ENCODE data around the gene TEKT4.

TEKT4 gene

DNA sequence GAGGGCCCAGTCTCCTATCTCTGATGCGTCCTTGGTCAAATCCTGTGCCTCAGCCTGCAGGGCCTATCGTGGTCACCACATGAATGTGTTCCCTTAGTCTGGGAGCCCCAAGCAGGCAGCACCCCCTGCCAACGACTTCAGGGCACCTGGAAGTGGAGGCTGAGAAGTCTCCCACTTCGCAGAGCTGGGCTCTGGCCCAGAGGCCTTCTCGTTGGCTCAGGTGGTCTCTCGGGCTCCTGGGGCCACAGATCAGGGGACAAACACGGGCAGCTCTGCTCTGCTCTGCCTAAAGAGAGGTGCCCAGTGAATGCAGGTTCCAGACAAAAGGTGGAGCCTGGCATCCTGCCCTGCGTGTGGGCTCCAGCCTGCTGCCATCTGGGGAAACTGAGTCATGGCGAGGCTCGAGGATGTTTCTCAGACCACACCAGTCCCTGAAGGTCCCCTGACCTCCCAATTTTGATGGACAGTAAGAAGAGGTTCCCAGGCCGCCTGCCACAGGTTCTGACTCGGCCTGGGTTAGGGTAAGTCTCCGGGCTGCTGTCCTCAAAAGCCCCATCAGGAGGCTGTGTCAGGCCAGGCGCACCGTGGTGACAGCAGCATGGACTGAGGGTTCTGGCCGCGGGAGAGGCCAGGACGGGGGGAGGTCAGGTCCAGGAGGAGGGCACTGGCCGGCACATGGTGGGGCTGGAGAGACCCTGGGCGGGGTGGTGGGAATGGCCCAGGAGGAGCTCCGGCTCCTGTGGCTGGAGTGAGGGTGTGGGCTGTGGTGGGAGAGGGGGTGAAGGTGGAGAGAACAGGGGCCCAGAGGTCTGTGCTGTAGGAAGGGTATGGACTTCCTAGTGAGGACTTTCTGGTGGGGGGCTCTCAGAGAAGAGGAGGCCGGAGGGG is 1.4 kb upstream of the TEKT4 start:
- H3K27me3 ChIP-seq (ENCODE audit: insufficient read depth, low read length), result no peaks in the 10 kb centered on the region
- WGBS (ENCODE audit: extremely low coverage, insufficient coverage, insufficient read length), result no CpG with 5 or more reads among the region's 22 CpGs
- H4K12ac ChIP-seq (ENCODE audit: low read depth, low read length), result no peak overlapping the region
- no peaks in the 10 kb centered on the region for H3K79me1 ChIP-seq (ENCODE audit: low read length)
- no peak overlapping the region for H2BK12ac ChIP-seq (ENCODE audit: low read length)
- no peak overlapping the region for H3K27ac ChIP-seq (ENCODE audit: low read depth, low read length)
- H4K8ac ChIP-seq (ENCODE audit: low read depth, low read length), result no peak overlapping the region
- H2AFZ ChIP-seq (ENCODE audit: insufficient read depth, low read length, poor library complexity), result no peak overlapping the region
- no peak overlapping the region for H2AK5ac ChIP-seq (ENCODE audit: low read length)
- no peak overlapping the region for H3K9ac ChIP-seq (ENCODE audit: low read length)
- H4K91ac ChIP-seq (ENCODE audit: low read depth, low read length), result no peak overlapping the region
- no peaks in the 10 kb centered on the region for H3K9me3 ChIP-seq (ENCODE audit: insufficient read depth, low read depth, low read length)
- no peak overlapping the region for H3K18ac ChIP-seq (ENCODE audit: low read length)
- H2BK5ac ChIP-seq (ENCODE audit: low read depth, low read length, poor library complexity), result no peak overlapping the region
- H3K36me3 ChIP-seq (ENCODE audit: control insufficient read depth in 1 of 2, insufficient read depth in 2 of 2, low read length in 2 of 2), result no peaks in the 10 kb centered on the region
- H3K14ac ChIP-seq (ENCODE audit: low read length), result no peak overlapping the region
- H3K4me3 ChIP-seq (ENCODE audit: low read depth, low read length), result no peak overlapping the region
- no peaks in the 10 kb centered on the region for H3K79me2 ChIP-seq (ENCODE audit: control insufficient read depth, insufficient read depth, low read length, poor library complexity)
- H3K4ac ChIP-seq (ENCODE audit: low read depth, low read length), result no peak overlapping the region
- no peak overlapping the region for H3K23ac ChIP-seq (ENCODE audit: low read length)
- no peak overlapping the region for H2BK120ac ChIP-seq (ENCODE audit: insufficient read depth, low read length, poor library complexity)
- no peaks in the 10 kb centered on the region for H3K4me1 ChIP-seq (ENCODE audit: control insufficient read depth in 1 of 2, insufficient read depth in 2 of 2, low read length in 2 of 2)
- no peak for DNase-seq
- H3K4me2 ChIP-seq (ENCODE audit: low read length), result no peak overlapping the region

DNA sequence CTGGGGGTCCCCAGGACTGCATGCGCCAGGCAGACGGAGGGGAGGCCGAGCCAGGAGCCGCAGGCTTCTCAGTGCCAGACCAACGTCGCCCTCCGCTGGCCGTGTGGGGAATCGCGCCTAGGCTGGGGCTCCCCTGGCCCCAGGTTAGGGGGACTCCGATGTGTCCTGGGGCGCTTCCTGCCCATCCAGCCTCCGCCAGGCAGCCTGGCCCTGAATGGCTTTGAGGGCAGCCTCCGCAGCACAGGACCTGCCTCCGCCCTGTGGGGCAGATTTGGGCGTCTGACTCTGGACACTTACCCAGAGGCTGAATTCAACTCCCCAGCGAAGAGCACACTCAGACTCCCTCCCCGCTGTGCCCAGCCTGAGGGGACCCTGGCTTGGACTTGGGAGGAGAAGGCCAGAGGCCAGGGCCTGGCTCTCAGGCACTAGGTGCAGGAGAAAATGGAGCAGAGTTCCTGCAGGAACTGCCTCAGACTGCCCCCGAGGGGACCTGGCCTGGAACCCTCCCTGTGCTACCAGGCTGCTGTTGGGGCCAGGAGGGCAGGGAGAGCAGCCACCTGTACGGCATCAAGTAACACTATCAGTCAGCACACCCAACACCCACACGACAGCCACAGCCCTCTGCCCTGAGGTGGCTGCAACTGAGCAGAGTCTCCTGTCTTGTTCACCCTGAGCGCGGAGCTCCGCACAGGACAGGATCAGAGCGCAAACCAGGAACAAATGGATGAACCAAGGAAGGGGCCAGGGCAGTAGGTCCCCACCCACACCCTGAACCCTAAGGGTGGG is 597 bp upstream of the TEKT4 start:
- Histone ChIP-seq H3K79me1 (ENCODE audit: low read length) (no peaks in the 10 kb centered on the region), H3K4me1 (ENCODE audit: control insufficient read depth in 1 of 2, insufficient read depth in 2 of 2, low read length in 2 of 2) (no peaks in the 10 kb centered on the region), H3K27ac (ENCODE audit: low read depth, low read length) (no peak overlapping the region), H3K4ac (ENCODE audit: low read depth, low read length) (no peak overlapping the region), H2BK5ac (ENCODE audit: low read depth, low read length, poor library complexity) (no peak overlapping the region), H4K8ac (ENCODE audit: low read depth, low read length) (no peak overlapping the region), H3K4me2 (ENCODE audit: low read length) (no peak overlapping the region), H3K23ac (ENCODE audit: low read length) (no peak overlapping the region), H4K12ac (ENCODE audit: low read depth, low read length) (no peak overlapping the region), H2AK5ac (ENCODE audit: low read length) (no peak overlapping the region), H3K27me3 (ENCODE audit: insufficient read depth, low read length) (no peaks in the 10 kb centered on the region), H4K91ac (ENCODE audit: low read depth, low read length) (no peak overlapping the region), H2BK12ac (ENCODE audit: low read length) (no peak overlapping the region), H3K14ac (ENCODE audit: low read length) (no peak overlapping the region), H2BK120ac (ENCODE audit: insufficient read depth, low read length, poor library complexity) (no peak overlapping the region), H3K4me3 (ENCODE audit: low read depth, low read length) (no peak overlapping the region), H3K9me3 (ENCODE audit: insufficient read depth, low read depth, low read length) (peaks cover 2% of the 10 kb centered on the region), H3K18ac (ENCODE audit: low read length) (no peak overlapping the region), H3K9ac (ENCODE audit: low read length) (no peak overlapping the region), H2AFZ (ENCODE audit: insufficient read depth, low read length, poor library complexity) (no peak overlapping the region), H3K36me3 (ENCODE audit: control insufficient read depth in 1 of 2, insufficient read depth in 2 of 2, low read length in 2 of 2) (no peaks in the 10 kb centered on the region), H3K79me2 (ENCODE audit: control insufficient read depth, insufficient read depth, low read length, poor library complexity) (no peaks in the 10 kb centered on the region)
- no CpG with 5 or more reads among the region's 25 CpGs for whole genome bisulfite sequencing (ENCODE audit: extremely low coverage, insufficient coverage, insufficient read length)
- DNase-seq, result no peak

DNA sequence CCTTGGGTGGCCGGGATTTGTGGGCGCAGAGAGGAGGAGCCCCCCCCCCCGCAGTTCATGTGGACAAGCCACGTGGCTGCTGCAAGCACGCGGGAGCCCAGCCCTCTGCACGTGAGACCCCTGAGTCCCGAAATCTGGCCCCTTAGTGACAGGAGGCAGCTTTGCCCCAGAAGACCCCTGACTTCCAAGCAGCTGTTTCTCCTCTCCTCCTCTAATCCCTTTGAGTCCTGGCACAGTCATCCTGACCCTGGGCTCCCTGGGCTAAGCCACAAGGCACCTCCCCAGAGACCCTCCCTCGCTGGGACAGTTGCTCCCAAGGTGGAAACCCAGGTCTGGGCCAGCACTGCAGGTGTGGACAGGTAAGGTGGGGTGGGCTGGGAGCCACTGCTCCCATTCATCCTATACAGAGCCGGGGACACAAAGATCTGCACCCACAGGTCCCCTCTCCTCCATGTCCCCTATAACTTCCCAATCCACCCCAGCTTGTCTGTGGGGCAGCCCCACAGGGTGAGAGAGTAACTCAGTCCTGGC is 923 bp downstream of the TEKT4 start:
- Histone ChIP-seq H3K9me3 (ENCODE audit: insufficient read depth, low read depth, low read length) (peaks cover 3% of the 10 kb centered on the region), H3K23ac (ENCODE audit: low read length) (no peak overlapping the region), H3K18ac (ENCODE audit: low read length) (no peak overlapping the region), H3K27me3 (ENCODE audit: insufficient read depth, low read length) (no peaks in the 10 kb centered on the region), H4K8ac (ENCODE audit: low read depth, low read length) (no peak overlapping the region), H3K79me2 (ENCODE audit: control insufficient read depth, insufficient read depth, low read length, poor library complexity) (no peaks in the 10 kb centered on the region), H2BK120ac (ENCODE audit: insufficient read depth, low read length, poor library complexity) (no peak overlapping the region), H3K36me3 (ENCODE audit: control insufficient read depth in 1 of 2, insufficient read depth in 2 of 2, low read length in 2 of 2) (no peaks in the 10 kb centered on the region), H2BK5ac (ENCODE audit: low read depth, low read length, poor library complexity) (no peak overlapping the region), H3K4ac (ENCODE audit: low read depth, low read length) (no peak overlapping the region), H3K14ac (ENCODE audit: low read length) (no peak overlapping the region), H4K91ac (ENCODE audit: low read depth, low read length) (no peak overlapping the region), H2AFZ (ENCODE audit: insufficient read depth, low read length, poor library complexity) (no peak overlapping the region), H3K4me3 (ENCODE audit: low read depth, low read length) (no peak overlapping the region), H3K4me1 (ENCODE audit: control insufficient read depth in 1 of 2, insufficient read depth in 2 of 2, low read length in 2 of 2) (no peaks in the 10 kb centered on the region), H2AK5ac (ENCODE audit: low read length) (no peak overlapping the region), H2BK12ac (ENCODE audit: low read length) (no peak overlapping the region), H3K4me2 (ENCODE audit: low read length) (no peak overlapping the region), H3K9ac (ENCODE audit: low read length) (no peak overlapping the region), H4K12ac (ENCODE audit: low read depth, low read length) (no peak overlapping the region), H3K27ac (ENCODE audit: low read depth, low read length) (no peak overlapping the region), H3K79me1 (ENCODE audit: low read length) (no peaks in the 10 kb centered on the region)
- no peak for DNase-seq
- no CpG with 5 or more reads among the region's 10 CpGs for WGBS (ENCODE audit: extremely low coverage, insufficient coverage, insufficient read length)

GRCh38 chr2:94872676-94873361 is 1.6 kb downstream of the TEKT4 start:
- no peak overlapping the region for H4K12ac ChIP-seq (ENCODE audit: low read depth, low read length)
- H3K18ac ChIP-seq (ENCODE audit: low read length), result no peak overlapping the region
- no peak overlapping the region for H3K4me3 ChIP-seq (ENCODE audit: low read depth, low read length)
- H2BK12ac ChIP-seq (ENCODE audit: low read length), result no peak overlapping the region
- no peak overlapping the region for H3K14ac ChIP-seq (ENCODE audit: low read length)
- WGBS (ENCODE audit: extremely low coverage, insufficient coverage, insufficient read length), result no CpG with 5 or more reads among the region's 12 CpGs
- no peak overlapping the region for H2AFZ ChIP-seq (ENCODE audit: insufficient read depth, low read length, poor library complexity)
- no peaks in the 10 kb centered on the region for H3K79me1 ChIP-seq (ENCODE audit: low read length)
- H2AK5ac ChIP-seq (ENCODE audit: low read length), result no peak overlapping the region
- H3K4me2 ChIP-seq (ENCODE audit: low read length), result no peak overlapping the region
- no peaks in the 10 kb centered on the region for H3K36me3 ChIP-seq (ENCODE audit: control insufficient read depth in 1 of 2, insufficient read depth in 2 of 2, low read length in 2 of 2)
- no peak overlapping the region for H3K4ac ChIP-seq (ENCODE audit: low read depth, low read length)
- H4K8ac ChIP-seq (ENCODE audit: low read depth, low read length), result no peak overlapping the region
- H3K4me1 ChIP-seq (ENCODE audit: control insufficient read depth in 1 of 2, insufficient read depth in 2 of 2, low read length in 2 of 2), result no peaks in the 10 kb centered on the region
- no peaks in the 10 kb centered on the region for H3K27me3 ChIP-seq (ENCODE audit: insufficient read depth, low read length)
- peaks cover 3% of the 10 kb centered on the region for H3K9me3 ChIP-seq (ENCODE audit: insufficient read depth, low read depth, low read length)
- H2BK5ac ChIP-seq (ENCODE audit: low read depth, low read length, poor library complexity), result no peak overlapping the region
- no peak overlapping the region for H3K27ac ChIP-seq (ENCODE audit: low read depth, low read length)
- H2BK120ac ChIP-seq (ENCODE audit: insufficient read depth, low read length, poor library complexity), result no peak overlapping the region
- no peak overlapping the region for H3K23ac ChIP-seq (ENCODE audit: low read length)
- no peak overlapping the region for H3K9ac ChIP-seq (ENCODE audit: low read length)
- H4K91ac ChIP-seq (ENCODE audit: low read depth, low read length), result no peak overlapping the region
- no peak for DNase-seq
- H3K79me2 ChIP-seq (ENCODE audit: control insufficient read depth, insufficient read depth, low read length, poor library complexity), result no peaks in the 10 kb centered on the region

Data from trophoblast cell (in vitro differentiated cells and primary cell).